22Rv1 (cell line): ENCODE measurements around the gene PDE8A.

Source experiments
- CTCF ChIP-seq: fragments of 450-650 bp; IDR thresholded peaks from 2 replicates; pipeline ENCODE4 v1.5.1; 2017; ENCODE audit warnings: mild to moderate bottlenecking
- ZFX ChIP-seq: fragments of 450-650 bp; IDR thresholded peaks from 2 replicates; pipeline ENCODE4 v1.6.1; 2017; ENCODE audit warnings: antibody characterized with exemption, borderline replicate concordance

- no peak for TF ChIP-seq CTCF
- TF ChIP-seq ZFX, result no peak
Measured at GRCh38 chr15:85155360-85155759, 173.7 kb downstream of the PDE8A start.
